GM21825 (cell line): ENCODE results near the gene HMG20B.
"Not testable (repeated sequence)": the region's sequence is repeated elsewhere in the genome, so short reads cannot be mapped to it uniquely, and the experiment has no call there.

Experiments
- ATAC-seq: cut with Tn5 transposase; IDR thresholded peaks from one replicate; pipeline ENCODE4 v1.9.1; 2021; ENCODE audit warnings: mild to moderate bottlenecking, moderate library complexity; ENCODE audit not compliant: unreplicated experiment

The HMG20B gene

DNA sequence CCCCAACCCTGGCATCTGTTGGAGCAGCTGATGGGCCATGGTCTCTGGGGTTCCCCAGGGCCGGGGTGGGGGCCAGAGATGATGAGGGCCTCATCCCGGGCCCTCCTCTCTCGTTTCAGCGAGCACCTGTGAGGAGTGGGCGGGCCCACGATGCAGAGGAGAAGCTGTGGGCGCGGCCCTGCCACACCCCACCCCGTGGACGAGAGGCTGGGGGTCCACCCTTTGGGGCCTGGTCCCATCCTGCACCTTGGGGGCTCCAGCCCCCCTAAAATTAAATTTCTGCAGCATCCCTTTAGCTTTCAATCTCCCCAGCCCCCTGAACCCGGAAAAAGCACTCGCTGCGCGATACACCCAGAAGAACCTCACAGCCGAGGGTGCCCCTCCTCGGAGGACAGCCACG is 5.6 kb downstream of the HMG20B start:
- no peak for ATAC-seq

- ATAC-seq: no peak
Observed at GRCh38 chr19:3580156-3580934, 7.6 kb downstream of the HMG20B start.

DNA sequence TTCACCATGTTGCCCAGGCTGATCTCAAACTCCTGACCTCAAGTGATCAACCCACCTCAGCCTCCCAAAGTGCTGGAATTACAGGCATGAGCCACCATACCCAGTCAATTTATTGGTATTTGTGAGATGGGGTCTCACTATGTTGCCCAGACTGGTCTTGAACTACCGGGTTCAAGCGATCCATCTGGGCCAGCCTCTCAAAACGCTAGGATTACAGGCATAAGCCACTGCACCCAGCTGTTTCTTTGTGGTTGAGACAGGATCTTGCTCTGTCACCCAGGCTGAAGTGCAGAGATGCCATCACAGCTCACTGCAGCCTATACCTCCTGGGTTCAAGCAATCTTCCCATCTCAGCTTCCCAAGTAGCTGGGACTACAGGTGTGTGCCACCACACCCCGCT is 9.0 kb downstream of the HMG20B start:
- not testable (repeated sequence) for ATAC-seq

- ATAC-seq: not testable (repeated sequence)
Observed at GRCh38 chr19:3584036-3584802, 11.5 kb downstream of the HMG20B start.

DNA sequence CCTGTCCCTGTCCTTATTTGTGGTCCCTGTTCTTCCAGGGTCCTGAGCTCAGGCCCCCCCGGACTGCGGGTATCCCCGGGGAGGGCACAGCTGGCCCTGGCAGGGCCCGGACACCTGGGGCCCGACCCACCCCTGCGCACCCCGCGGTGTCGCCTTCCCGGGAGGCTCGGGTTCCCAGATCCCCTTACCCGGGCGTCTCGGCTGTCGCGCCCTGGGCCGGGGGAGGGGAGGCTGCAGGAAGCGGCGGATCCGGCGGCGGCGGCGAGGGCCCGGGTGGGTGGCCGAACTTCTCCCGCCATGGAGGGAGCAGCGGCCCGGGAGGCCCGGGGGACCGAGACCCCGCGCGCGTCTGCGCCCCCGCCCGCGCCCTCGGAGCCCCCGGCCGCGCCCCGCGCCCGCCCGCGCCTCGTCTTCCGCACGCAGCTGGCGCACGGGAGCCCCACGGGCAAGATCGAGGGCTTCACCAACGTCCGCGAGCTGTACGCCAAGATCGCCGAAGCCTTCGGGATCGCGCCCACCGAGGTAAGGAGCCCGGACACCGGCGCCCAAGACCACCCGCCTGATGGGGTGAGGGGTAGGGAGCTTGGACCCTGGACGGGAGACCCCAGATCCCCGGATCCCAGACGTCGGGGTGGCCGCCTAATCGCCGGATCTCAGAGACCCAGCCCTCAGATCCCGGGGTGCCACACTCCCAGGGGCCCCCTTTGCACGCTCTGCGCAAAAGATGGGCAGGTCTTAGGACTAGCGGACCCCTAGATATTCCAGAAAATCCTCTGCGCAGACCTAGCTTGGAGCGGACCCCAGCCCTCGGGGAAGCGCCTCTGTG is 12.8 kb downstream of the HMG20B start, which contains the start of gene GIPC3:
TSS of gene GIPC3 (plus strand) at position 178 of the 826 bp plus-strand sequence. CDS start at position 298, 120 bp downstream.
- no peak for ATAC-seq

- ATAC-seq: no peak
Observed at GRCh38 chr19:3586127-3586626, 13.4 kb downstream of the HMG20B start.

DNA sequence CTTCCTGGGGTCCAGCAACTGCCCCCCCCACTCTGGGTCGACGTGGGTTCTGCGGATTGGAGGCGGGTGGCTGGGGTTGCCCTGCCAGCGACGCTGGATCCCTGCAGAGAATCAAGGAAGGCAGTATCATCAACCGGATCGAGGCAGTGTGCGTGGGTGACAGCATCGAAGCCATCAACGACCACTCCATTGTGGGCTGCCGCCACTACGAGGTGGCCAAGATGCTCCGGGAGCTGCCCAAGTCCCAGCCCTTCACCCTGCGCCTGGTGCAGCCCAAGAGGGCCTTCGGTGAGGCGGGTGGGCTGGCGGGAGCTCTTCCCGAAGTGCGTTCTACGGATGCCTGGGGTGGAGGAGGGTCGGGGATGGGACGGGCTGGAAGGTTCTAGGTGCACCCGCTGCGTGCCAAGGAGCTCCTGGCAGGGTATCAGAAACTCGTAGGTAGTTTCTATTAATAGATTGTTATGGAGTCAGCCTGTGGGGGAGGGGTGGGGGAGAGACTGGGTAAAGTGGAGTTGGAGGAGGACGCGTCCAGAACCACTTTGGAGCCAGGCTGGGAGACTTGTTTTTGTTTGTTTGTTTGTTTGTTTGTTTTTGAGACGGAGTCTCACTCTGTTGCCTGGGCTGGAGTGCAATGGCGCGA is 14.1 kb downstream of the HMG20B start:
- ATAC-seq: no peak

GRCh38 chr19:3589439-3589838 is 16.7 kb downstream of the HMG20B start:
- ATAC-seq: no peak

DNA sequence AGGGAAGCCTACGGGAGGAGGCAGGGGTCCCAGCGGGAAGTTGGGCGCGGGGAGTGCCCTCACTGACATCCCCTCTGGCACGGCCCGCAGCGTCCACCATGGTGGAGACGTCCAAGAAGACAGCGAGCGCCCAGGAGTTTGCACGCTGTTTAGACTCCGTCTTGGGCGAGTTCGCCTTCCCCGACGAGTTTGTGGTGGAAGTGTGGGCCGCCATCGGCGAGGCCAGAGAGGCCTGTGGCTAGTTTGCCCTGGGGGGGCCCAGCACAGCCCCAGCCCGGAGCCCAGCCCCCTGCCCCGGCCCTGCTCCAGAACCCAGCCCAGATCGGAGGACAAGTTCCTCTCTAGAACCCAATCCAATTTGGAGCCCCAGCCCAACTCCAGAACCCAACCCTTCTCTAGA is 17.2 kb downstream of the HMG20B start:
- ATAC-seq: no peak

GRCh38 chr19:3590991-3591659 is 18.4 kb downstream of the HMG20B start:
- ATAC-seq: no peak

GRCh38 chr19:3591876-3592613 is 19.3 kb downstream of the HMG20B start:
- ATAC-seq: no peak

DNA sequence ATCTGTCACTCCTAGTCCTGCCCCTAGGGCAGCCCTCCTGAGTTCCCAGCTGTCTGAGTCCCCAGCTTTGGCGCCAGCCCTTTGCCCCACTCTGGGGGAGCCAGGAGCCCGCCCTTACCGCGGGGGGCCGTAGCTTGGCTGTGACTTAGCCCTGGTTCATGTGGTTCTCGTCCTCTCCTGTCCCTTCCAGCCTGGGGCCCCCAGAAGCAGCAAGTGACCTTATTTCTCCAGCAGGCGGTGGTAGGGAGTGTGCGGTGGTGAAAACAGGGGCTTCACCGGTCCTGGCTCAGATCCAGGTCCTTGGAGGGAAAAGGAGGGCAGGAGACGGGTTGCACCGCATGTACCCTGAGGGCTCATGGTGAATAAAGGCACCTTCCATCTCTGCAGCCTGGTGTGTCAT is 20.4 kb downstream of the HMG20B start:
- ATAC-seq: no peak

DNA sequence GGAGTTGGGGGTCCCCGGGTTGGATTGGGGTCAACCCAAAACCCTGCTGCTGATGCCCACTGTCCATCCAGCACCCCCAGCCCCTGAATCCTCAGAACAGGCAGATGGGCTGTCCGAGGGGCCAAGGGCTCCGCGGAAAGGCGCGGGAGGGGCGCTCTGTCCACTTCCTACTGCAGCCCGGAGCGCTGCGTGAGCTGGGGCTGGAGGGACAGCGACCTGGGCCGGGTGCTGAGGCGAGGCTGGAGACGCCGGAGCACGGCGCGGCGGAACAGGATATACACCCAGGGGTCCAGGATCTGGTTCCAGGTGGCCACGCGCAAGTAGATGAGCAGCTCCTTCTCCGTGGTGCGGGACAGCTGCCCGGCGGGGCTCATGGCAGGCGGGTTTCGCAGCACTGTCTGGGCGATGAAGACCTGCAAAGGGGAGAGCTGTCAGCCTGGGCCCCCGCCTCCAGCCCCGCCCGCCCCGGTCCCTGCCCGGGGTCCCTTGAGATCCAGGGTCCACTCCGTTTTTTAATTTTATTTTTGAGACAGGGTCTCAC is 22.8 kb downstream of the HMG20B start:
- ATAC-seq: no peak

GRCh38 chr19:3599776-3600187 is 27.0 kb downstream of the HMG20B start:
- ATAC-seq: no peak

DNA sequence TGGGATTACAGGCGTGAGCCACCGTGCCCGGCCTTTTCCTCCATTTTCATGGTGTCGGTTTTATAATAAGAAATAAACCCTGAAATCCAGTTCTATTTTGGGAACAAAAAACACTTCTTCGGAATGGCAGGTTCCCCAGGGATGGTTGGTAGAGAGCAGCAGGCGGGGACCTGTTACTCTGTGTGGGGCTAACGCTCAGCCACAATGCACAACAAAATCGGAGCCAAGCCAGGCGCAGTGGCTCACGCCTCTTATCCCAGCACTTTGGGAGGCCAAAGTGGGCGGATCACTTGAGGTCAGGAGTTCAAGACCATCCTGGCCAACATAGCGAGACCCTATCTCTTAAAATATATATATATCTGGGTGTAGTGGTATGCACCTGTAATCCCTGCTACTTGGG is 28.3 kb downstream of the HMG20B start:
- no peak for ATAC-seq

DNA sequence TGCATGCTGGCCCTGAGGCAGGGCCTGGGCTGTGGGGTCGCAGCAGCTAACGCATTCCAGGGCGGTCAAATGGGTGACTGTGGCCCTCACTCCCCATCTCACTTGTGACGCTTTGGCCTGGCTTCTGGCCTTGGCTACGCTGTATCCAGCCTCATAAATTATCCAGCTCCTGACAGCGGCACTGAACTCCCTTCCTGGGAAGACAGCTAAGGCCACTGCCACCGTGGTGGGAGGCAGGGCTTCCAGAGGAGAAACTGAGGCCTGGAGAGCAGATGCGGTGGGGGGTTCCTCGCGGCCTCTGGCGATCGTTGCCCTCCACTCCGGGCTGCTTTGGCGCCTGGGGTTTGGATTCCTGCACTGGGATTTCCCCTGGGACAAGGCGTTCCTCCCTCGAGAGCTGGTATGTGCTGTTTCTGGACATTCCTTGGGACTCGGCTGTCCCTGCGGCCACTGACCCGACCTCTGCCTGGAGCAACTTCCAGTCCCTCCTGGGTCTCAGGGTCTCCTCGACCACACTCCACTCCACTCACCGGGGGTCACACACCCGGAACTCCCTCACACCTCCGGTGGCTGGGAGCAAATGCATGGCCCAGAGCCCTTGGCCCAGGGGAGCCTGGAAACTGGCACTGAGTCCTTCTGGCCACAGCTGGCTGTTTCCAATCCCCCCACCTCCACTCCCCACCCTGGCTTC is 30.5 kb downstream of the HMG20B start:
- no peak for ATAC-seq

DNA sequence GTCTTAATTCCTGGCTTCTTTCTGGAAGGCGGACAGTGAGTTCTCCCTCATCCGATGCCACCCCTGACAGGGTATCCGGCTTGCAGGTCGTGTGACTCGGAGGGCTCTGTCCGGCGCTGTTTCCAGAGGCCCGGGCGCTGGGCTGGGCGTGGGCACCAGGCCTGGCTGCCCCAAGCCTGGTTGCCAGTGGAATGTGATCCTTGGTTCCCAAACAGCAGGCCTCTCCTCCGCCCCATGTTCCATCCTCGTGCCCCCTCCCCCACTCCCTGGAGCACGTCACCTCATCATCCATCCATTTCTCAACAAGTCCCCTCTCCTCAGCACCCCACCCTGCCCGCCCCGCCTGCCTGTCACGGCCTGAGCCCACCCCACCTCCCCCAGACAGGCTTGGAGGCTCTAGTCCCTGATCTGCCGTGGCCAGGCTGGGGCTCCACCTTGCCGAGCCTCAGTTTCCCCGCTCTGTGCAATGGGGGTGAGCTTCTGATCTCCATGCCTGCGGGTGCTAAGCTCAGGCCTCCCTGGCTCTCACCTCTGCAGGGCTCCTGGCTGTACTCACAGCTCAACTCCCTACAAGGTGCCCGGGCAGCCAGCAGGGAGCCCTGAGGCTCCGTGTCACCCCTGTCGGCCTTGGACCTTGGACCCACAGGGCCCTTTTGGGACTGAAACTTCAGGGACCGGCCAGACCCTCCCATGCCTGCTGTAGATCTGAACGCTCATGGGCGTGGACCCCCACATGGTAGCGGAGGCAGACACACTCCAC is 31.7 kb downstream of the HMG20B start:
- no peak for ATAC-seq

DNA sequence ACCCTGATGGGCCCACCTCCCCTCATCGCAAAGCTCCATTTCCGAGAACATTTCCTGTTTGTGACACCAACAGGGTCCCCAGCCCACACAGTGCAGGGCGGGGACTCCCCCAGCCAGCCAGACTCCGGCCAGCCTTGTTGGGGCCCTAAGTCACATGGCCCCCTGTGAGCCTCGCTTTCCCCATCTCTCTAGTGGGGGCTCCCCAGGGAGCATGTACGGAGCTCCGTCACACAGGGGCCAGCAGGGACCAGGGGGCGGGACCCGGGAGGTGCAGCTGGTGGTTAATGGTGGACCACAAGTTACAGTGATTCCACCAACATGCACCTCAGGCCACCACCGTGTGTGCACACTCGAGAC is 32.2 kb downstream of the HMG20B start:
- ATAC-seq: no peak
